ENCODE measurements around the gene CLIP4.

CLIP4 gene

DNA sequence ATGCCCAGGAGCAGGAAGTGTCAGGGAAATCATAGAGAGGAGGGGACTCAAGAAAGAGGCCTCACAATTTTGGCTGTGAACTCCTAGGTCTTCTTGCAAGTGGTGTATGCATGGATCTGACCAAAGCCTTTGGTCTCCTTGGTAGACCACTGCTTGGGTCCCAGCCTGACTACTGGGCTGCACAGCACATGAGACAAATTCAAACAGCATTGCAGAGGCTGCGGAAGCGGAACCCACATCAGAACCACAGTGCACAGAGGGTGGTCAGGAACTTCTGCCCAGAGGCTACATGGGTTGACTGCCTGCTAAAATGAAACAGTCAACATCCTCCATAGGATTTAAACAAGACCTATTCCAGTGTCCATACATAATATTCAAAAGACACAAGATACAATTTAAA lies 39.4 kb downstream of the CLIP4 start:
- no peak overlapping the region for H3K4me3 ChIP-seq (ENCODE audit: low read depth, low read length)
- no peak for TF ChIP-seq CTCF (IDR thresholded peaks at IDR 0.05; ENCODE audit: control insufficient read depth, extremely low read depth, insufficient read depth)
- DNase-seq (ENCODE audit: low read depth): no peak

DNA sequence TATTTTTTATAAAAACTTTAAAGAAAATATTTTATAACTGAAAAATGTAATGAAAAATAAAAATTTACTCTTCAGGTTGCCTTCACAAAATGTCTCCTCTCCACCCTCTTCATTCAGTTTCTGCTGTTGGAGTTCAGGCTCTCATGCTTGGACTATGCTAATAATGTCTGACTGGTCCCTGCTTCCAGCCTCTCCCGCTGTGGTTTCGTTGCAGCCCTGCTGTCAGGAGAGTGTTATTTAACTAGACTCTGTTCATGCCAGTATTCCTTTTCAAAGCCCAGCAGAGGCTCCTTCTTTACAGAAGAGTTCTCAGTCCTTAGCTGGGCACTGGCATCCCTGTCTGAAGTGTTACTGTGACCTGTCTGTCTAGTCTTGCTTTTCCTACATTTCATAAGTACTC lies 40.4 kb downstream of the CLIP4 start:
- no peak for TF ChIP-seq CTCF (IDR thresholded peaks at IDR 0.05; ENCODE audit: control insufficient read depth, extremely low read depth, insufficient read depth)
- DNase-seq (ENCODE audit: low read depth): no peak
- H3K4me3 ChIP-seq (ENCODE audit: low read depth, low read length): no peak overlapping the region

GRCh38 chr2:29157131-29157530 lies 41.9 kb downstream of the CLIP4 start:
- H3K4me3 ChIP-seq (ENCODE audit: low read depth, low read length): no peak overlapping the region
- no peak for DNase-seq (ENCODE audit: low read depth)
- no peak for TF ChIP-seq CTCF (IDR thresholded peaks at IDR 0.05; ENCODE audit: control insufficient read depth, extremely low read depth, insufficient read depth)

DNA sequence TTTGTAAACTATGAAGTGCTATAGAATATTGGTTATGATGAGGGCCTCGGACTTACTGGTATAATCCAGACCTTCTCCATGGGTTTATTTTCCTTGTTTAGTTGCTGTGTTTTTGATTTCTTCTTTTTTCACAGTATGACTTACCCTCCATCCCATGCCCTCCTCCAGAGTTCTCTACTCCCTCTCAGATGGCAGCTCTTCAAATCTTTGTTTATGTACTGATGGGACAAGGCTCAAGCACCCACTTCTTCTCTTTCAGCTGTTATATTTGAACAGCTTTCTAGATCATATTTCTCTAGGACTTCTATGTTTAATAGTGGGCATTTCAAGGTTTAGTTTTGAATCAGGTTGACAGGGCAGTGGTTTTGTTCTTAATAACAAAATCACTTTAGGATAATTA lies 43.9 kb downstream of the CLIP4 start:
- DNase-seq (ENCODE audit: low read depth): no peak
- H3K4me3 ChIP-seq (ENCODE audit: low read depth, low read length): no peak overlapping the region
- no peak for TF ChIP-seq CTCF (IDR thresholded peaks at IDR 0.05; ENCODE audit: control insufficient read depth, extremely low read depth, insufficient read depth)

DNA sequence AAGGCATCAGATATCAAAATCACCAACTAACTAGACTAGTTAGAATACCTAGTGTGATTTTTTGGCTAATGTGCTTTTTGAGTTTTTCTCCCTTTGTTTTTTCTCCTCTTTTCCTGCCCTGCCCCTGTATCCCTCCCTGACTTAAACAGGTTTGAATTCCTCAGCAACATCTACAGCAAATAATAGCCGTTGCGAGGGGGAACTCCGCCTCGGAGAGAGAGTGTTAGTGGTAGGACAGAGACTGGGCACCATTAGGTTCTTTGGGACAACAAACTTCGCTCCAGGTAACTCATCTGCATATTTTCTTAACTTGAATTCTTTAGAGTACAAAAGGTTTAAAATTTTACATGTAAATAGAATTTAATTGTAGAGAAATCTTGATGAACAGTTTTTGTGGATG lies 45.0 kb downstream of the CLIP4 start:
- DNase-seq (ENCODE audit: low read depth): no peak
- no peak for TF ChIP-seq CTCF (IDR thresholded peaks at IDR 0.05; ENCODE audit: control insufficient read depth, extremely low read depth, insufficient read depth)
- no peak overlapping the region for H3K4me3 ChIP-seq (ENCODE audit: low read depth, low read length)

DNA sequence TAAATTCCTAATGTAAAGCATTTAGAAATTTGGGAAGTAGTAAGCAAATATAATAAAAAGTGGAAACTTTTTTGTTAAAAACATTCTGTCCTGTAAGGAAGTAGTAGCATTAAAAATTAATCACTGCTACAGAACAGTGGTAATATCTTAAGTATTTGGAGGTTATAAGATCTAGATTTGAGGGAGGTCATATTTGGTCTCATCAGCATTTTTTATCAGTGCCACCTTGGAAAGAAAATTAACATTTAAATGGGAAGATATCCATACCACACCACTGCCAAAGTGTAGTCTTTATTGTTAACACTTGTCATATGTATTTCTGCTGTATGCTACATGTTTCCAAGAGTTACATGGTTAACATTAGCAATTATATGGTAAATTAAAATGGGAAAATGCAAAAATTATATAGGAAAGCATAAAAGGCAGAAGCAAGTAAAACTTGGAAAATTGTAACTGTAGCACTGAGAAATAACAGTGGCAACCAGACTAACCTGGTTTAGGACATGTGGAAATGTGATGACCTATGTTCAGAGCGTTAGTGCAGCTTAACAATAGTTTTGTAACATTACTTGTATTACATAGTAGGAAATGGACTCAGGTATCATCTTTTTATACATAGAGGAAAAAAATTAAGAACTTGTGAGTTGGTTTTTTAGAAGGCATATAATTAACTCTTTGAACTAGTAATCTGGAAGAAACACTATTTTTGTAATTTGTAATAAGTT lies 47.2 kb downstream of the CLIP4 start:
- TF ChIP-seq CTCF (IDR thresholded peaks at IDR 0.05; ENCODE audit: control insufficient read depth, extremely low read depth, insufficient read depth): no peak
- DNase-seq (ENCODE audit: low read depth): no peak
- H3K4me3 ChIP-seq (ENCODE audit: low read depth, low read length): no peak overlapping the region
